NB4 (cell line): Measurements from ENCODE around the gene PLAC8L1.

ENCODE experiments used
- POLR2A ChIP-seq: IDR thresholded peaks from 2 replicates; pipeline ENCODE4 v1.6.1; 2011; ENCODE audit warnings: mild to moderate bottlenecking; ENCODE audit not compliant: insufficient read length; ENCODE audit errors: extremely low read depth
- TF ChIP-seq, protein P1 (sequence below): IDR thresholded peaks from one replicate; pipeline ENCODE4 v1.5.1; 2012; ENCODE audit warnings: low read depth, low read length

DNA sequence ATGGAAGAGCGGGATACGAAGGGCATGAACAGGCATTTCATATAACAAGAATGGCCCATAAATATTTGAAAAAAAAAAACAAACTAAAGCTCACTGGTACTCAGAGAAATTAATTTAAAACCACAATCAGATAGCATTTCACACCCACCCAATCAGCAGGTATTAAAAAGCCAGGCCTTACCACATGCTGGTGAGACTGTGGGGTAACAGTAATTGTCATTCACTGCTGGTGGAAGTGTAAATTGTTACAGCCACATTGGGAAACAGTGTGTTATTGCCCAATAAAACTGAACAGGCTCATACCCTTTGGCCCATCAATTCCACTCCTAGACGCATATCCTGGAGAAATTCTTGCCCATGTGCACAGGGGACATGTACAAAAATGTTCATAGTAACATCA, 66.0 kb downstream of the PLAC8L1 start:
- TF ChIP-seq, protein P1, sequence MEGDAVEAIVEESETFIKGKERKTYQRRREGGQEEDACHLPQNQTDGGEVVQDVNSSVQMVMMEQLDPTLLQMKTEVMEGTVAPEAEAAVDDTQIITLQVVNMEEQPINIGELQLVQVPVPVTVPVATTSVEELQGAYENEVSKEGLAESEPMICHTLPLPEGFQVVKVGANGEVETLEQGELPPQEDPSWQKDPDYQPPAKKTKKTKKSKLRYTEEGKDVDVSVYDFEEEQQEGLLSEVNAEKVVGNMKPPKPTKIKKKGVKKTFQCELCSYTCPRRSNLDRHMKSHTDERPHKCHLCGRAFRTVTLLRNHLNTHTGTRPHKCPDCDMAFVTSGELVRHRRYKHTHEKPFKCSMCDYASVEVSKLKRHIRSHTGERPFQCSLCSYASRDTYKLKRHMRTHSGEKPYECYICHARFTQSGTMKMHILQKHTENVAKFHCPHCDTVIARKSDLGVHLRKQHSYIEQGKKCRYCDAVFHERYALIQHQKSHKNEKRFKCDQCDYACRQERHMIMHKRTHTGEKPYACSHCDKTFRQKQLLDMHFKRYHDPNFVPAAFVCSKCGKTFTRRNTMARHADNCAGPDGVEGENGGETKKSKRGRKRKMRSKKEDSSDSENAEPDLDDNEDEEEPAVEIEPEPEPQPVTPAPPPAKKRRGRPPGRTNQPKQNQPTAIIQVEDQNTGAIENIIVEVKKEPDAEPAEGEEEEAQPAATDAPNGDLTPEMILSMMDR, result no peak
- TF ChIP-seq POLR2A, result no peak
